ENCODE results near the gene SLC6A18.

Gene SLC6A18

DNA sequence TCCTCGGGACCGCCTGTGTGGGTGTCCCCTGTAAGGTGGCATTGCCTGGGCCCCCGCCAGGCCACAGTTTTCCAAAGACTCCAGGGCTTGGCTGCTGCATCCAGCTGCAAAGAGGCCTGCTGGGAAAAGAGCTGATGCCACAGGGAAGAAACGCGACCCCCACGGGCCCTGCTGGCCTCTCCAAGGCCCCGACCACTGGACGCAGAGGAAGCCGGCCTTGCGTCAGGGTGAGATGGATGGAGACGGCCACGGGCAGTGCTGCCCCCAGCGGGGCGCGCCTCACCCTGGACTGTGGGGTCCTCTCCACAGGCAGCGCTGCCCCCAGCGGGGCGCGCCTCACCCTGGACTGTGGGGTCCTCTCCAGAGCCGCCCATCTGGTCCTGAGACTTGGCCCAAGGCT, 45.1 kb upstream of the SLC6A18 start:
- no peak overlapping the region for H3K4me3 ChIP-seq (replicated peaks; ENCODE audit: low read depth, low read length)
- DNase-seq (ENCODE audit: low read depth), result no peak
- TF ChIP-seq, protein P1, sequence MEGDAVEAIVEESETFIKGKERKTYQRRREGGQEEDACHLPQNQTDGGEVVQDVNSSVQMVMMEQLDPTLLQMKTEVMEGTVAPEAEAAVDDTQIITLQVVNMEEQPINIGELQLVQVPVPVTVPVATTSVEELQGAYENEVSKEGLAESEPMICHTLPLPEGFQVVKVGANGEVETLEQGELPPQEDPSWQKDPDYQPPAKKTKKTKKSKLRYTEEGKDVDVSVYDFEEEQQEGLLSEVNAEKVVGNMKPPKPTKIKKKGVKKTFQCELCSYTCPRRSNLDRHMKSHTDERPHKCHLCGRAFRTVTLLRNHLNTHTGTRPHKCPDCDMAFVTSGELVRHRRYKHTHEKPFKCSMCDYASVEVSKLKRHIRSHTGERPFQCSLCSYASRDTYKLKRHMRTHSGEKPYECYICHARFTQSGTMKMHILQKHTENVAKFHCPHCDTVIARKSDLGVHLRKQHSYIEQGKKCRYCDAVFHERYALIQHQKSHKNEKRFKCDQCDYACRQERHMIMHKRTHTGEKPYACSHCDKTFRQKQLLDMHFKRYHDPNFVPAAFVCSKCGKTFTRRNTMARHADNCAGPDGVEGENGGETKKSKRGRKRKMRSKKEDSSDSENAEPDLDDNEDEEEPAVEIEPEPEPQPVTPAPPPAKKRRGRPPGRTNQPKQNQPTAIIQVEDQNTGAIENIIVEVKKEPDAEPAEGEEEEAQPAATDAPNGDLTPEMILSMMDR (IDR thresholded peaks at IDR 0.05; ENCODE audit: low read length, missing control alignments), result no peak

DNA sequence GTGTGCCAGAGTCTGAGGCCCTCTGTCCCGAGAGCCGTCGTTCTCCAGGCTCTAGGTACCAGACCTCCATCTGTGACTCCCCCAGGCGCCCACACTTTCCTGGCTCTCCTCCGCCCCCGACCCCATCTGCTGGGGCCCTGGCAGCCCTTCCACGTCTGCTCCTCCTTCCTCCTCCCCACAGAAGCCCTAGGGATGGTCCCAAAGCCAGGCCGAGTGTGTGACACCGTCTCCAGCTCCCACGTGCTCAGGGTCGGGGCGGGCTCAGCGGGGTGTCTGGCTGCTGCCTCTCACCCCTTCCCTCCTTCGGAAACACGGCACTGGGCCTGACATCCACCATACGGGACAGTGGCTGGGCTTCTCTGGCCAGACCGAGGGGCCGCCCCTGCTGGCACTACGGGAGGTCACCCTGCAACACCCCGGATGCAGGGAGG, 44.3 kb upstream of the SLC6A18 start:
- no peak for DNase-seq (ENCODE audit: low read depth)
- no peak overlapping the region for H3K4me3 ChIP-seq (replicated peaks; ENCODE audit: low read depth, low read length)
- TF ChIP-seq, protein P1 (IDR thresholded peaks at IDR 0.05; ENCODE audit: low read length, missing control alignments), result no peak

DNA sequence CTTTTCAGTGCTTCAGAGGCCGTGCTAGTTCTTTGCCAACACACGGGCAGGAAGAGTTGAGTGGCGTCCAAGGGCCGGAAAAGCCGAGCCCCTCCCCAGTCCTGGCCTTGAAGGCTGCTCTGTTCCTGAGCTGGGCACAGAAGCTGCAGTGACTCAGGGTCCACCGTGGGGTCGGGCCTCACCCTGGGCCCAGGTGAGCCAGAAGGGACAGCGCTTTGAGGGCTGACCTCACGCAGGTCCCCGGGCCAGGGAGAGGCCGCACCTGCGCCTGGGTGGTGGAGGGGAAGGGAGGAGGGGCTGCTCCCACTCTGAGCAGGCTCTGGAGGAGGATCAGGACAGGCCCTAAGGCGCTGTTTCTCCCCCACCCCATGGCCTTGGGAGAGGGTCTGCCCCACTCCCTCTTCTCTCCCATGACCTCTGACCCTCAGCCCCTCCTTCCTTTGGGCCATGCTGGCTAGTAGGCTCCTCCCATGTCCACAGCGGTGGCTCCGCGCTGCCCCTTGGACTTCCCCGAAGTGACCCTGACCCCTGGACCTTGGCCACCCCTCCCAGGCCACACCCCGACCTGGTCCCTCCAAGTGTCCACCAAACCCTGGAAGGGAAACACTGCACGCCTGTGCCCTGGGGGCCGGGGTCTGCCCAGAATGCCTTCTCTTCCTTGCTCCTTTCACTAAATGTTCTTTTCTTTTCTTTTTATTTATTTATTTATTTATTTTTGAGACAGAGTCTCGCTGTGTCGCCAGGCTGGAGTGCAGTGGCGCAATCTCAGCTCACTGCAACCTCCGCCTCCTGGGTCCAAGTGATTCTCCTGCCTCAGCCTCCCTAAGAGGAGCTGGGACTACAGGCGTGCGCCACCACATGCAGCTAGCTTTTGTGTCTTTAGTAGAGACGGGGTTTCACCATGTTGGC, 43.5 kb upstream of the SLC6A18 start:
- TF ChIP-seq, protein P1 (IDR thresholded peaks at IDR 0.05; ENCODE audit: low read length, missing control alignments), result no peak
- no peak for DNase-seq (ENCODE audit: low read depth)
- no peak overlapping the region for H3K4me3 ChIP-seq (replicated peaks; ENCODE audit: low read depth, low read length)

DNA sequence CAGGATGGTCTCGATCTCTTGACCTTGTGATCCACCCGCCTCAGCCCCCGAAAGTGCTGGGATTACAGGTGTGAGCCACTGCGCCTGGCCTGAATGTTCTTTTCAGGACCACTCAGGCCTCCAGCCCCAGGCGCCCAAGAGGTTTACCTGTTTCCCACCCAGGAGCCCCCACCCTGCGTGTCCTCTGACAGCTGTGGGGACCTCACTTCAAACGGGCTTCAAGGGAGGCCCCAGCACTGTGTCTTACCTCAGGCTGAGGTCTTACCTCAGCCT, 42.9 kb upstream of the SLC6A18 start:
- TF ChIP-seq, protein P1 (IDR thresholded peaks at IDR 0.05; ENCODE audit: low read length, missing control alignments), result no peak
- DNase-seq (ENCODE audit: low read depth), result no peak
- no peak overlapping the region for H3K4me3 ChIP-seq (replicated peaks; ENCODE audit: low read depth, low read length)

DNA sequence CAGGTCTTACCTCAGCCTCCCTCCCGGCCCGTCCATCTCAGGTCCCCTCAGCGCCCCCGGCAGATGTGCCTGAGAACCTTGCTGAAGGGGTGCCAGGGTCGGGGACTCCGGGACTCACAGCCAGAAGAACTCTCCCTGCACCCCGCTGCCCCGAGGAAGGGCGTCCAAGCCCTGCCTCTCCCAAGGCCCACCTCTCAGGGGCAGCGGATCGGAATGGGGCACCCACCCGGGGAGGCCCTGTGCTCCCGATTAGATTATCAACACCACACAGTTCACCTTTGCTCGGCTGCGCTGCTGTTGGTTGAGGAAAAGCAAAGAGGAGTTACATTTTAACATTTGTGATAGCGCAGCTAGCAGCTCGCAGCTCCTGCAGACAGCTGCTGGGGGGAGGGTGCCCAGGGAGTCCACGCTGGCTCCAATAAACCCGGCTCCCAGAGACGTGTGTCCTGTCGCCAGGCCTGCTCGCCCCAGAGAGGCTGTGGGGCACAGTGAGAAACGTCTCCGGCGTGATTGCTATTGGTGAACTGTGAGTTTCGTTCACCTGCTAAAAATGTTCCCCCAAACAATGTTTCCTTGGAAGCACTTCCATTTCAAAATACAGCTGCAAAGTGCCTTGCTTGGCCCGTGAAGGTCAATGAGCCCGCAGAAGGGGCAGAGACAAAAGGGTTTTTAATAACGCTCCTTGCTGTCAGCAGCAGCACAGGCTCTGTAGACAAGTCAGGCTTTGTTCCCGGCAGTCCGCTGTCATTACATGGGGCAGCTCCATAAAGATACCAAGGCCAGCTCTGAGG, 42.4 kb upstream of the SLC6A18 start:
- TF ChIP-seq, protein P1 (IDR thresholded peaks at IDR 0.05; ENCODE audit: low read length, missing control alignments), result no peak

DNA sequence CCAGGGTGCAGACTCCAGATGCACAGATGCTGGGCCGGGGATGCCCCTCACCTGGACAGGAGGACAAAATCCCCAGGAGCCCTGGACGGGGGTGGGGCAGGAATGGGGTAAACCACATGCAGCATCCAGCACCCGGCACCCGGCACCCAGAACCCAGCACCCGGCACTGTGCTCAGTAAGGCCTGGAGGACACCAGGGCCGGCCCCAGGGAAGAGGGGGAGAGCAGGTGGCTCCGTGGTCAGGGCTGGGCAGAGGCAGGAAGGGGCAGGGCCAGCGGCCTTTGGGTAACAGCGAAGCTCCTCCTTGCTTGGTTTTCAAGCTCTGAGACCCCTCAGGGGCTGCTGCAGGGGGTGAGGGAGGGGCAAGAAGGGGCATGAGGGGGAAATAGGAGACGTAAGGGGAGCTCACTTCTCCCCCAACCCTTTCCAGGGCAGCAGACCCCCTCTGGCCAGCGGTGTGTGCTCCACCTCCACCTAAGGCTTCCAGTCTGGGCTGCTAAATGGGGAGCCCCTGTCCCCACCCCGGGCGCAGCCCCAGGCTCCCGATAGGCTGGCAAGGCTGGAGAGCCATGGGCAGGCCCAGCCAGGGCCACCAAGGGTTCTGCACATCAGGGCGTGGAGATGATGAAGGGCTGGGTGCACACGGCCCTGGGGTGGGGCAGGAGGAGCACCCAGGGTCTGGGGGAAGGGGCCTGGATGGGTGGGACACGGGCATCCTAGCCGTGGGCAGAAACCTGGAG, 41.6 kb upstream of the SLC6A18 start:
- no peak for DNase-seq (ENCODE audit: low read depth)
- TF ChIP-seq, protein P1 (IDR thresholded peaks at IDR 0.05; ENCODE audit: low read length, missing control alignments), result no peak
- H3K4me3 ChIP-seq (replicated peaks; ENCODE audit: low read depth, low read length), result no peak overlapping the region

More for the DNA sequence above, 42.4 kb upstream of the SLC6A18 start:
- DNase-seq (ENCODE audit: low read depth), result no peak
- H3K4me3 ChIP-seq (replicated peaks; ENCODE audit: low read depth, low read length), result no peak overlapping the region
